GM23248 (cell line): ENCODE data around the gene CTSF. TPM values are rescaled to one million over a fixed set of nuclear protein-coding genes. Genes with fewer than 3 reads are reported as not detected.
A peak's percentile ranks its signal among the peaks of the same experiment; 100 is the strongest.

Experiments
- DNase-seq: peaks from one replicate; pipeline ENCODE4 v3.0.0-alpha.2; 2015
- H2AFZ ChIP-seq: fragments of 200-600 bp; sonication (generic); 2 replicates; pipeline ENCODE4 v1.6.1; 2016; ENCODE audit warnings: antibody characterized with exemption
- H3F3A ChIP-seq: fragments of 200-600 bp; sonication (generic); 2 replicates; pipeline ENCODE4 v1.6.1; 2016; ENCODE audit warnings: mild to moderate bottlenecking, antibody characterized with exemption, mixed run types; ENCODE audit not compliant: insufficient read depth
- H3K27ac ChIP-seq: fragments of 200-600 bp; sonication (generic); 2 replicates; pipeline ENCODE4 v1.5.1; 2016; ENCODE audit warnings: mild to moderate bottlenecking
- H3K27me3 ChIP-seq: fragments of 200-600 bp; sonication (generic); replicated peaks from 2 replicates; pipeline ENCODE4 v1.6.1; 2016; ENCODE audit warnings: mild to moderate bottlenecking; ENCODE audit not compliant: insufficient read depth
- H3K36me3 ChIP-seq: fragments of 200-600 bp; sonication (generic); 2 replicates; pipeline ENCODE4 v1.6.1; 2016; ENCODE audit warnings: low read depth, mild to moderate bottlenecking
- H3K4me1 ChIP-seq: fragments of 200-600 bp; sonication (generic); 2 replicates; pipeline ENCODE4 v1.6.1; 2016; ENCODE audit warnings: mild to moderate bottlenecking; ENCODE audit not compliant: insufficient read depth
- H3K4me2 ChIP-seq: fragments of 200-600 bp; sonication (generic); one replicate; pipeline ENCODE4 v1.6.1; 2016; ENCODE audit warnings: mild to moderate bottlenecking; ENCODE audit not compliant: unreplicated experiment
- H3K4me3 ChIP-seq: fragments of 200-600 bp; sonication (generic); 2 replicates; pipeline ENCODE4 v1.5.1; 2016; ENCODE audit warnings: mild to moderate bottlenecking
- H3K79me2 ChIP-seq: fragments of 200-600 bp; sonication (generic); 2 replicates; pipeline ENCODE4 v1.6.1; 2016; ENCODE audit warnings: mild to moderate bottlenecking; ENCODE audit not compliant: insufficient read depth
- H3K9ac ChIP-seq: fragments of 200-600 bp; sonication (generic); 2 replicates; pipeline ENCODE4 v1.6.1; 2016; ENCODE audit warnings: mild to moderate bottlenecking
- H3K9me2 ChIP-seq: fragments of 200-600 bp; sonication (generic); 2 replicates; pipeline ENCODE4 v1.6.1; 2016; ENCODE audit warnings: mixed run types, mild to moderate bottlenecking, moderate library complexity; ENCODE audit not compliant: insufficient read depth
- H3K9me3 ChIP-seq: fragments of 200-600 bp; sonication (generic); one replicate; pipeline ENCODE4 v1.6.1; 2017; ENCODE audit warnings: low read depth
- H4K20me1 ChIP-seq: fragments of 200-600 bp; sonication (generic); 2 replicates; pipeline ENCODE4 v1.6.0; 2016; ENCODE audit not compliant: insufficient read depth
- EZH2 ChIP-seq: fragments of 200-600 bp; sonication (generic); IDR thresholded peaks from 2 replicates; pipeline ENCODE4 v1.6.1; 2018; ENCODE audit warnings: antibody characterized with exemption, mild to moderate bottlenecking; ENCODE audit not compliant: insufficient read depth, poor library complexity, severe bottlenecking
- EZH2phosphoT487 ChIP-seq: fragments of 200-600 bp; sonication (generic); IDR thresholded peaks from 2 replicates; pipeline ENCODE4 v1.6.1; 2018; ENCODE audit warnings: antibody characterized with exemption, moderate library complexity, mild to moderate bottlenecking, low read depth; ENCODE audit not compliant: insufficient read depth
- WGBS, 2 experiments: methylation state at CpG; one replicate each; pipeline ENCODE4 v1.1.6; 2015 to 2017; ENCODE audit warnings: low lambda C conversion rate in 2 of 2, low coverage in 1 of 2; ENCODE audit errors: missing lambda C conversion rate in 2 of 2; 5-methylcytosine and 5-hydroxymethylcytosine counted together
- in situ Hi-C: fragments of 300-500 bp; cut with MboI; formaldehyde crosslinking; loops from 2 replicates; pipeline ENCODE4 v1.15.0; 2020
- polyA plus RNA-seq: library from polyadenylated mRNA; unstranded; fragments of >200 nt; fragmentation: Nextera tagmentation; extraction: Ambion mirVana; gene quantifications from 2 replicates; pipeline ENCODE4 v1.2.1, GENCODE V29; 2016
- total RNA-seq: library from RNA; depleted of rRNA; stranded (reverse); fragments of >200 nt; shearing (Covaris generic); gene quantifications from 2 replicates; pipeline ENCODE4 v1.2.3, GENCODE V29; 2014

CTSF gene
- total and polyA plus RNA-seq, 2 experiments from 2014 or later: 59.2 to 72.6 TPM

GRCh38 chr11:66579017-66579606 lies 10.7 kb upstream of the CTSF start:
- Histone ChIP-seq H4K20me1 (no peaks in the 10 kb centered on the region), H3K9ac (no peak overlapping the region), H3K9me2 (no peaks in the 10 kb centered on the region), H2AFZ (peak overlapping the region; percentile 53), H3F3A (no peaks in the 10 kb centered on the region), H3K4me2 (peak overlapping the region; percentile 51), H3K4me1 (no peaks in the 10 kb centered on the region), H3K9me3 (no peaks in the 10 kb centered on the region), H3K4me3 (peak overlapping the region; percentile 41; the same call in 1 of the 2 replicates), H3K79me2 (no peaks in the 10 kb centered on the region), H3K27me3 (0 out of 2 replicates have a peak, but pooled peaks cover 2% of the 10 kb centered on the region), H3K36me3 (no peaks in the 10 kb centered on the region), H3K27ac (no peak overlapping the region)
- in situ Hi-C loops: loop anchor here (25.0 kb wide), 1 partner anchor 258 kb away; the partner anchor contains the start of gene RCE1
- no peak for TF ChIP-seq EZH2
- no peak for TF ChIP-seq EZH2phosphoT487
- peak; percentile 94 for DNase-seq
- 7 to 9% methylated on average over 22 to 25 of the region's 25 CpGs for WGBS, 2 experiments

GRCh38 chr11:66570850-66571180 lies 2.4 kb upstream of the CTSF start:
- no peak for DNase-seq
- Histone ChIP-seq H4K20me1 (no peaks in the 10 kb centered on the region), H3K27me3 (0 out of 2 replicates have a peak, but pooled peaks cover 3% of the 10 kb centered on the region), H2AFZ (no peak overlapping the region), H3K9me2 (no peaks in the 10 kb centered on the region), H3K36me3 (no peaks in the 10 kb centered on the region), H3K4me1 (peaks cover 2% of the 10 kb centered on the region; the same call in 1 of the 2 replicates), H3F3A (no peaks in the 10 kb centered on the region), H3K4me3 (no peak overlapping the region), H3K27ac (no peak overlapping the region), H3K4me2 (no peak overlapping the region), H3K79me2 (no peaks in the 10 kb centered on the region), H3K9ac (no peak overlapping the region), H3K9me3 (no peaks in the 10 kb centered on the region)
- no peak for TF ChIP-seq EZH2
- no peak for TF ChIP-seq EZH2phosphoT487
- 46 to 49% methylated on average over 2 of the region's 2 CpGs for WGBS, 2 experiments
- in situ Hi-C loops: no loop called here

- TF ChIP-seq EZH2phosphoT487: no peak
- no peak for TF ChIP-seq EZH2
- Histone ChIP-seq H3K79me2 (no peaks in the 10 kb centered on the region), H2AFZ (no peak overlapping the region), H3K4me3 (no peak overlapping the region), H3F3A (no peaks in the 10 kb centered on the region), H3K9me3 (no peaks in the 10 kb centered on the region), H3K27me3 (0 out of 2 replicates have a peak, but pooled peaks cover 3% of the 10 kb centered on the region), H3K4me2 (no peak overlapping the region), H3K36me3 (no peaks in the 10 kb centered on the region), H3K9me2 (no peaks in the 10 kb centered on the region), H3K9ac (no peak overlapping the region), H3K4me1 (peaks cover 2% of the 10 kb centered on the region; the same call in 1 of the 2 replicates), H4K20me1 (no peaks in the 10 kb centered on the region), H3K27ac (no peak overlapping the region)
- WGBS, 2 experiments: 41 to 45% methylated on average over 5 of the region's 5 CpGs
- no peak for DNase-seq
- in situ Hi-C loops: no loop called here
These were observed 1.9 kb upstream of the CTSF start for GRCh38 chr11:66570079-66570849.

- in situ Hi-C loops: no loop called here
- Histone ChIP-seq H3K79me2 (no peaks in the 10 kb centered on the region), H3K4me3 (no peak overlapping the region; the same call in 1 of the 2 replicates), H3K4me1 (peaks cover 2% of the 10 kb centered on the region; the same call in 1 of the 2 replicates), H3K9me3 (no peaks in the 10 kb centered on the region), H3K27me3 (0 out of 2 replicates have a peak, but pooled peaks cover under 1% of the 10 kb centered on the region), H4K20me1 (no peaks in the 10 kb centered on the region), H3K27ac (no peak overlapping the region), H2AFZ (peak overlapping the region; percentile 79), H3K36me3 (no peaks in the 10 kb centered on the region), H3K4me2 (no peak overlapping the region), H3K9me2 (no peaks in the 10 kb centered on the region), H3K9ac (no peak overlapping the region), H3F3A (no peaks in the 10 kb centered on the region)
- no peak for TF ChIP-seq EZH2
- TF ChIP-seq EZH2phosphoT487: no peak
- 68 to 71% methylated on average over 7 of the region's 7 CpGs for WGBS, 2 experiments
- no peak for DNase-seq
These were observed 670 bp upstream of the CTSF start for GRCh38 chr11:66569076-66569475.
